Spleen (tissue), 11 donors: ENCODE measurements around the gene RELA. TPM values are rescaled to one million over a fixed set of nuclear protein-coding genes. Genes with fewer than 3 reads are reported as not detected.
"Not testable (repeated sequence)": the region's sequence is repeated elsewhere in the genome, so short reads cannot be mapped to it uniquely, and the experiment has no call there.

Source experiments
- DNase-seq: peaks from one replicate; pipeline ENCODE4 v3.0.0-alpha.2; 2020
- H3K27ac ChIP-seq, 8 donors: fragments of 200-600 bp; sonication (generic) in 7 of 8; 1 replicate in 4 of 8; 2 replicates in 4 of 8; pipeline versions ENCODE4 v1.5.0 to v1.8.0; 2016 to 2021; ENCODE audit warnings: inconsistent platforms in 4 of 8, mild to moderate bottlenecking in 4 of 8, moderate library complexity in 1 of 8
- H3K27me3 ChIP-seq, 7 donors: fragments of 200-600 bp; sonication (generic) in 6 of 7; replicated peaks in 1 of 7; 1 replicate in 4 of 7; 2 replicates in 3 of 7; pipeline versions ENCODE4 v1.5.0 to v1.8.0; 2016 to 2021; ENCODE audit warnings: inconsistent platforms in 3 of 7, mild to moderate bottlenecking in 1 of 7
- H3K36me3 ChIP-seq, 6 donors: fragments of 200-600 bp; sonication (generic) in 5 of 6; 1 replicate in 4 of 6; 2 replicates in 2 of 6; pipeline versions ENCODE4 v1.5.0 to v1.8.0; 2016 to 2021; ENCODE audit warnings: inconsistent platforms in 2 of 6
- H3K4me1 ChIP-seq, 6 donors: fragments of 200-600 bp; sonication (generic) in 5 of 6; 1 replicate in 3 of 6; 2 replicates in 3 of 6; pipeline versions ENCODE4 v1.5.0 to v1.8.0; 2016 to 2021; ENCODE audit warnings: inconsistent platforms in 3 of 6
- H3K4me3 ChIP-seq, 8 donors: fragments of 200-600 bp; sonication (generic) in 7 of 8; 1 replicate in 4 of 8; 2 replicates in 4 of 8; pipeline versions ENCODE4 v1.5.0 to v1.8.0; 2016 to 2021; ENCODE audit warnings: inconsistent platforms in 4 of 8, mild to moderate bottlenecking in 4 of 8, moderate library complexity in 2 of 8
- H3K9me3 ChIP-seq, 8 donors: fragments of 200-600 bp; sonication (generic) in 7 of 8; 1 replicate in 4 of 8; 2 replicates in 4 of 8; pipeline versions ENCODE4 v1.5.0 to v1.8.0; 2016 to 2021; ENCODE audit warnings: inconsistent platforms in 4 of 8
- POLR2A ChIP-seq, 3 donors: fragments of 450-650 bp; IDR thresholded peaks; one replicate each; pipeline ENCODE4 v1.5.1; 2017; ENCODE audit warnings: antibody characterized with exemption in 3 of 3, mild to moderate bottlenecking in 1 of 3
- POLR2AphosphoS5 ChIP-seq, 3 donors: sonication (generic); formaldehyde crosslinking; IDR thresholded peaks; one replicate each; pipeline ENCODE4 v1.5.1; 2017; ENCODE audit warnings: antibody characterized with exemption in 3 of 3
- WGBS, 5 donors: extraction: QIAGEN DNeasy Blood & Tissue Kit in 3 of 5; methylation state at CpG; one replicate each; pipeline versions ENCODE4 v1.1.5 to v1.1.7; 2013 to 2018; 5-methylcytosine and 5-hydroxymethylcytosine counted together
- intact Hi-C: fragments of 100-400 bp; cut with DNase I; formaldehyde crosslinking; loops from one replicate; pipeline ENCODE4 v1.15.0; 2023; ENCODE audit warnings: low total_unique reads
- polyA plus RNA-seq, 3 donors: library from polyadenylated mRNA; stranded (reverse); fragments of 200-250 nt; gene quantifications; one replicate each; pipeline ENCODE4 v1.2.1, GENCODE V29; 2013
- total RNA-seq, 7 donors: library from RNA; depleted of rRNA in 3 of 7; stranded (reverse); fragments of >200 nt in 3 of 7; fragmentation: NEBNext Ultra II Directional in 4 of 7; extraction: Animal tissue kit (Norgen Biotek cat#: 25700) in 4 of 7; gene quantifications; one replicate each; pipeline versions ENCODE4 v1.1.0 to v1.2.1, GENCODE V29; 2016 to 2021
- TF ChIP-seq, protein P1 (sequence below), 11 experiments: fragments of 200-600 bp in 7 of 11; fragments of 450-650 bp in 4 of 11; sonication (generic) in 4 of 11; IDR thresholded peaks in 8 of 11; conservative IDR thresholded peaks in 3 of 11; 1 replicate in 7 of 11; 2 replicates in 4 of 11; pipeline versions ENCODE4 v1.4.0 to v1.8.0; 2016 to 2021; ENCODE audit warnings: antibody characterized with exemption in 11 of 11, inconsistent platforms in 4 of 11, mild to moderate bottlenecking in 1 of 11
- donor health status: healthy with polysubstance abuse.
- donor health status: DM: no; HTN: no; CAD: no; lungs with moderate emphysema.
- donor health status: DM: no; HTN: no; CAD: no.
- donor health status: Bipolar disorder and iron deficiency.
- donor health status: healthy.
- donor health status: DM: no; HTN: no; CAD: no.
- donor health status: DM: yes; HTN: yes; CAD: no.

RELA gene
- total and polyA plus RNA-seq, 10 donors, result 25.8 to 115 (median 69.5) TPM

GRCh38 chr11:65692367-65692766, 29.7 kb upstream of the RELA start:
- H3K9me3 ChIP-seq, result no peaks in the 10 kb centered on the region
- H3K4me3 ChIP-seq, result no peak overlapping the region
- no peaks in the 10 kb centered on the region for H3K36me3 ChIP-seq
- no peaks in the 10 kb centered on the region for H3K27me3 ChIP-seq
- DNase-seq, result no peak
- TF ChIP-seq, protein P1, sequence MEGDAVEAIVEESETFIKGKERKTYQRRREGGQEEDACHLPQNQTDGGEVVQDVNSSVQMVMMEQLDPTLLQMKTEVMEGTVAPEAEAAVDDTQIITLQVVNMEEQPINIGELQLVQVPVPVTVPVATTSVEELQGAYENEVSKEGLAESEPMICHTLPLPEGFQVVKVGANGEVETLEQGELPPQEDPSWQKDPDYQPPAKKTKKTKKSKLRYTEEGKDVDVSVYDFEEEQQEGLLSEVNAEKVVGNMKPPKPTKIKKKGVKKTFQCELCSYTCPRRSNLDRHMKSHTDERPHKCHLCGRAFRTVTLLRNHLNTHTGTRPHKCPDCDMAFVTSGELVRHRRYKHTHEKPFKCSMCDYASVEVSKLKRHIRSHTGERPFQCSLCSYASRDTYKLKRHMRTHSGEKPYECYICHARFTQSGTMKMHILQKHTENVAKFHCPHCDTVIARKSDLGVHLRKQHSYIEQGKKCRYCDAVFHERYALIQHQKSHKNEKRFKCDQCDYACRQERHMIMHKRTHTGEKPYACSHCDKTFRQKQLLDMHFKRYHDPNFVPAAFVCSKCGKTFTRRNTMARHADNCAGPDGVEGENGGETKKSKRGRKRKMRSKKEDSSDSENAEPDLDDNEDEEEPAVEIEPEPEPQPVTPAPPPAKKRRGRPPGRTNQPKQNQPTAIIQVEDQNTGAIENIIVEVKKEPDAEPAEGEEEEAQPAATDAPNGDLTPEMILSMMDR (IDR thresholded peaks at IDR 0.05 in 8 of 11, conservative IDR thresholded peaks at IDR 0.05 in 3 of 11), result no peak
- TF ChIP-seq POLR2A (IDR thresholded peaks at IDR 0.05) (no peak), POLR2AphosphoS5 (IDR thresholded peaks at IDR 0.05) (no peak)
- WGBS, 5 donors, result 62 to 73% (median 65%) methylated on average over 11 of the region's 11 CpGs
- no peak overlapping the region for H3K27ac ChIP-seq
- intact Hi-C loops, result no loop called here
- no peaks in the 10 kb centered on the region for H3K4me1 ChIP-seq

- H3K36me3 ChIP-seq, intact Hi-C loops, H3K27ac ChIP-seq, H3K9me3 ChIP-seq, H3K4me3 ChIP-seq, DNase-seq, H3K4me1 ChIP-seq, H3K27me3 ChIP-seq: not testable (repeated sequence)
- 89 to 98% (median 90%) methylated on average over 8 of the region's 8 CpGs for WGBS, 5 donors
Measured at GRCh38 chr11:65691847-65692246, 29.1 kb upstream of the RELA start.

GRCh38 chr11:65685981-65686380, 23.3 kb upstream of the RELA start:
- no peaks in the 10 kb centered on the region for H3K27me3 ChIP-seq
- peak overlapping the region in 3 of 8 donors; percentile 1 to 47 (median 8) for H3K27ac ChIP-seq
- TF ChIP-seq POLR2A (IDR thresholded peaks at IDR 0.05) (no peak), POLR2AphosphoS5 (IDR thresholded peaks at IDR 0.05) (peak in 1 of 3 donors; percentile 15)
- no peak overlapping the region for H3K4me3 ChIP-seq
- no peaks in the 10 kb centered on the region for H3K4me1 ChIP-seq
- H3K9me3 ChIP-seq, result no peaks in the 10 kb centered on the region
- intact Hi-C loops, result no loop called here
- no peak for DNase-seq
- WGBS, 5 donors, result 68 to 91% (median 69%) methylated on average over 8 of the region's 8 CpGs
- no peaks in the 10 kb centered on the region for H3K36me3 ChIP-seq

GRCh38 chr11:65683480-65683879, 20.8 kb upstream of the RELA start:
- DNase-seq, H3K9me3 ChIP-seq, H3K27ac ChIP-seq, H3K27me3 ChIP-seq, intact Hi-C loops, H3K4me1 ChIP-seq, H3K4me3 ChIP-seq, H3K36me3 ChIP-seq: not testable (repeated sequence)
- 83 to 91% (median 88%) methylated on average over 6 of the region's 6 CpGs for WGBS, 5 donors

- Histone ChIP-seq H3K4me3 (no peak overlapping the region), H3K36me3 (no peaks in the 10 kb centered on the region), H3K4me1 (no peaks in the 10 kb centered on the region), H3K9me3 (no peaks in the 10 kb centered on the region), H3K27me3 (no peaks in the 10 kb centered on the region), H3K27ac (peak overlapping the region in 5 of 8 donors; percentile 58 to 68 (median 62))
- TF ChIP-seq POLR2A (IDR thresholded peaks at IDR 0.05), result no peak
- TF ChIP-seq POLR2AphosphoS5 (IDR thresholded peaks at IDR 0.05), result peak in 1 of 3 donors; percentile 65
- TF ChIP-seq, protein P1 (IDR thresholded peaks at IDR 0.05 in 8 of 11, conservative IDR thresholded peaks at IDR 0.05 in 3 of 11), result no peak
- intact Hi-C loops, result no loop called here
- 55 to 64% (median 59%) methylated on average over 5 of the region's 5 CpGs for whole genome bisulfite sequencing, 5 donors
- DNase-seq, result no peak
Measured at GRCh38 chr11:65680192-65680743, 17.6 kb upstream of the RELA start.

DNA sequence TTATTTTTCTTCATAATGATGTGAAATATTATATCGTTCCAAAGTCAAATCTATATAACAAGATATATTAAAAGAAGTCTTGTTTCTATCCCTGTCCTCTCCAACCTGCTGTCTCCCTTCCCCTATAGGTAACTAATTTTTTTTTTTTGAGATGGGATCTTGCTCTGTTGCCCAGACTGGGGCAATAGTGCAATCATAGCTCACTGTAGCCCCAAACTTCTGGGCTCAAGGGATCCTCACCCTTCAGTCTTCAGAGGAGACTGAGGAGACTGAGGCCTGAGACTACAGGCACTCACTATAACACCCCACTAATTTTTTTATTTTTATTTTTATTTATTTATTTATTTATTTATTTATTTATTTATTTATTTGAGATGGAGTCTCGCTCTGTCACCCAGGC, 10.3 kb upstream of the RELA start:
- 90 to 98% (median 96%) methylated on average over 1 to 2 of the region's 2 CpGs for WGBS, 5 donors
- TF ChIP-seq, protein P1 (IDR thresholded peaks at IDR 0.05 in 8 of 11, conservative IDR thresholded peaks at IDR 0.05 in 3 of 11), result no peak
- no peak for TF ChIP-seq POLR2AphosphoS5 (IDR thresholded peaks at IDR 0.05)
- no peak for TF ChIP-seq POLR2A (IDR thresholded peaks at IDR 0.05)

More for the DNA sequence above, 10.3 kb upstream of the RELA start:
- H3K4me3 ChIP-seq, result no peak overlapping the region
- intact Hi-C loops, result no loop called here
- no peaks in the 10 kb centered on the region for H3K27me3 ChIP-seq
- DNase-seq, result no peak
- H3K9me3 ChIP-seq, result no peaks in the 10 kb centered on the region
- no peaks in the 10 kb centered on the region for H3K36me3 ChIP-seq
- no peaks in the 10 kb centered on the region for H3K4me1 ChIP-seq
- no peak overlapping the region for H3K27ac ChIP-seq
